ENCODE data around the gene KCNIP1. TPM values are rescaled to one million over a fixed set of nuclear protein-coding genes. Genes with fewer than 3 reads are reported as not detected.

The KCNIP1 gene
- polyA plus RNA-seq, 2 of the 4 experiments (the other 2 are of a cell fraction): not detected

GRCh38 chr5:170573660-170574059 is 69.8 kb downstream of the KCNIP1 start (continued):
- no peak for TF ChIP-seq REST (IDR thresholded peaks at IDR 0.05)

- Histone ChIP-seq H3K9me3 (peaks cover 8% of the 10 kb centered on the region; the same call in 1 of the 3 replicates), H3K4me3 (no peak overlapping the region), H3K4me2 (no peak overlapping the region), H3K27ac (no peak overlapping the region), H3K4me1 (peaks cover 12% of the 10 kb centered on the region)
- ATAC-seq: no peak
- ChIA-PET CTCF (interaction anchor here (1.1 kb wide), 1 partner anchor 9 kb away, joined by 4 read pairs; no protein-coding TSS in a partner anchor), POLR2A (no interaction called here)
- WGBS (ENCODE audit: missing lambda C conversion rate): 67% methylated on average over 11 of the region's 11 CpGs
- DNase-seq (ENCODE audit: low read depth in 1 of 2, low spot score in 1 of 2): no peak
- TF ChIP-seq MAFK (IDR thresholded peaks at IDR 0.05; ENCODE audit: partially characterized antibody) (no peak), ZC3H11A (IDR thresholded peaks at IDR 0.05) (no peak), JUNB (IDR thresholded peaks at IDR 0.05) (no peak), JUN (IDR thresholded peaks at IDR 0.05) (no peak), SREBF2 (IDR thresholded peaks at IDR 0.05) (no peak), ZNF302 (CRISPR knock-in tag; IDR thresholded peaks at IDR 0.05) (no peak), ESRRA (IDR thresholded peaks at IDR 0.05; ENCODE audit: borderline replicate concordance, low read length) (no peak), CEBPB (IDR thresholded peaks at IDR 0.05) (no peak), MAZ (IDR thresholded peaks at IDR 0.05; ENCODE audit: borderline replicate concordance, low read depth, low read length) (no peak), HOXA7 (CRISPR knock-in tag; IDR thresholded peaks at IDR 0.05) (no peak), TFCP2L1 (CRISPR knock-in tag; IDR thresholded peaks at IDR 0.05) (no peak), TP53 (CRISPR knock-in tag; IDR thresholded peaks at IDR 0.05) (no peak), FOXS1 (CRISPR knock-in tag; IDR thresholded peaks at IDR 0.05) (no peak), NFE2L2 (conservative IDR thresholded peaks at IDR 0.05; ENCODE audit: low read length) (no peak), RNF2 (IDR thresholded peaks at IDR 0.05; ENCODE audit: borderline replicate concordance, low read depth) (no peak), CHD4 (IDR thresholded peaks at IDR 0.05; ENCODE audit: borderline replicate concordance) (no peak), RARB (CRISPR knock-in tag; IDR thresholded peaks at IDR 0.05) (no peak), HOXB5 (CRISPR knock-in tag; IDR thresholded peaks at IDR 0.05) (no peak), KDM5A (IDR thresholded peaks at IDR 0.05) (no peak), GATA3 (IDR thresholded peaks at IDR 0.05; ENCODE audit: borderline replicate concordance) (no peak)
- FAIRE-seq: no peak
Observed at GRCh38 chr5:170576602-170577535, 73.0 kb downstream of the KCNIP1 start.

GRCh38 chr5:170579601-170580000 is 75.8 kb downstream of the KCNIP1 start:
- ChIA-PET CTCF (interaction anchor here (0.9 to 1.1 kb wide), 4 partner anchors 14 to 158 kb away, joined by 3 read pairs; no protein-coding TSS in a partner anchor), POLR2A (no interaction called here)
- DNase-seq (ENCODE audit: low read depth in 1 of 2, low spot score in 1 of 2): no peak
- FAIRE-seq: no peak
- 37% methylated on average over 3 of the region's 3 CpGs for WGBS (ENCODE audit: missing lambda C conversion rate)
- no peaks in the 10 kb centered on the region for H3K4me1 ChIP-seq
- H3K4me3 ChIP-seq: no peak overlapping the region
- no peak for ATAC-seq
- H3K9me3 ChIP-seq: peaks cover 8% of the 10 kb centered on the region; the same call in 1 of the 3 replicates
- H3K27ac ChIP-seq: no peak overlapping the region
- H3K4me2 ChIP-seq: no peak overlapping the region
- TF ChIP-seq MAZ (IDR thresholded peaks at IDR 0.05; ENCODE audit: borderline replicate concordance, low read depth, low read length): no peak
- TF ChIP-seq E2F6 (IDR thresholded peaks at IDR 0.05; ENCODE audit: borderline replicate concordance, low read depth): no peak
- TF ChIP-seq ATOH8 (CRISPR knock-in tag; IDR thresholded peaks at IDR 0.05; ENCODE audit: low read depth): no peak
- no peak for TF ChIP-seq CBX8 (IDR thresholded peaks at IDR 0.05)
